Mucosa of rectum (tissue), 2 donors: ENCODE measurements around the gene LHX3.

ENCODE experiments used
- H3K27ac ChIP-seq, 2 donors: one replicate each; pipeline ENCODE4 v1.7.0; 2013; ENCODE audit warnings: inconsistent platforms in 2 of 2, low read depth in 2 of 2, low read length in 2 of 2
- H3K27me3 ChIP-seq, 2 donors: one replicate each; pipeline ENCODE4 v1.7.0; 2013; ENCODE audit warnings: low read length in 2 of 2; ENCODE audit not compliant: control insufficient read depth in 2 of 2, insufficient read depth in 2 of 2
- H3K36me3 ChIP-seq, 2 donors: one replicate each; pipeline ENCODE4 v1.7.0; 2013; ENCODE audit warnings: low read length in 2 of 2; ENCODE audit not compliant: control insufficient read depth in 2 of 2, insufficient read depth in 2 of 2
- H3K4me1 ChIP-seq, 2 donors: one replicate each; pipeline ENCODE4 v1.7.0; 2013; ENCODE audit warnings: low read length in 2 of 2, mild to moderate bottlenecking in 1 of 2; ENCODE audit not compliant: control insufficient read depth in 2 of 2, insufficient read depth in 2 of 2
- H3K4me3 ChIP-seq, 2 donors: one replicate each; pipeline ENCODE4 v1.7.0; 2013; ENCODE audit warnings: low read length in 2 of 2
- H3K9ac ChIP-seq, 2 donors: one replicate each; pipeline ENCODE4 v1.7.0; 2013; ENCODE audit warnings: low read length in 2 of 2, low read depth in 1 of 2, mild to moderate bottlenecking in 1 of 2
- H3K9me3 ChIP-seq, 2 donors: one replicate each; pipeline ENCODE4 v1.7.0; 2013; ENCODE audit warnings: low read length in 2 of 2; ENCODE audit not compliant: control insufficient read depth in 2 of 2
- donor health status: healthy.
- donor health status: Normal muscosa, but diverticular disease.

The LHX3 gene

GRCh38 chr9:136199391-136200288 is 5.3 kb downstream of the LHX3 start:
- no peaks in the 10 kb centered on the region for H3K4me1 ChIP-seq
- H3K9ac ChIP-seq = no peak overlapping the region
- no peak overlapping the region for H3K4me3 ChIP-seq
- no peaks in the 10 kb centered on the region for H3K9me3 ChIP-seq
- no peak overlapping the region for H3K27ac ChIP-seq
- peaks cover 46 to 70% of the 10 kb centered on the region in 2 donors for H3K27me3 ChIP-seq
- H3K36me3 ChIP-seq = no peaks in the 10 kb centered on the region

GRCh38 chr9:136198605-136199083 is 6.3 kb downstream of the LHX3 start:
- no peak overlapping the region for H3K4me3 ChIP-seq
- no peaks in the 10 kb centered on the region for H3K36me3 ChIP-seq
- peaks cover 42 to 60% of the 10 kb centered on the region in 2 donors for H3K27me3 ChIP-seq

GRCh38 chr9:136197930-136198604 is 6.9 kb downstream of the LHX3 start:
- Histone ChIP-seq H3K9ac (no peak overlapping the region), H3K4me3 (no peak overlapping the region), H3K27me3 (peaks cover 42 to 57% of the 10 kb centered on the region in 2 donors), H3K4me1 (no peaks in the 10 kb centered on the region), H3K36me3 (no peaks in the 10 kb centered on the region), H3K27ac (no peak overlapping the region), H3K9me3 (no peaks in the 10 kb centered on the region)

More at GRCh38 chr9:136198605-136199083, 6.3 kb downstream of the LHX3 start:
- no peak overlapping the region for H3K9ac ChIP-seq
- H3K9me3 ChIP-seq = no peaks in the 10 kb centered on the region
- no peak overlapping the region for H3K27ac ChIP-seq
- H3K4me1 ChIP-seq = no peaks in the 10 kb centered on the region

GRCh38 chr9:136197084-136197875 is 7.6 kb downstream of the LHX3 start:
- Histone ChIP-seq H3K9me3 (no peaks in the 10 kb centered on the region), H3K27ac (no peak overlapping the region), H3K4me1 (no peaks in the 10 kb centered on the region), H3K4me3 (no peak overlapping the region), H3K27me3 (peaks cover 40 to 54% of the 10 kb centered on the region in 2 donors), H3K9ac (no peak overlapping the region), H3K36me3 (no peaks in the 10 kb centered on the region)

- Histone ChIP-seq H3K27me3 (peaks cover 47 to 58% of the 10 kb centered on the region in 2 donors), H3K36me3 (no peaks in the 10 kb centered on the region), H3K4me1 (no peaks in the 10 kb centered on the region), H3K9me3 (no peaks in the 10 kb centered on the region), H3K4me3 (no peak overlapping the region), H3K27ac (no peak overlapping the region), H3K9ac (no peak overlapping the region)
These were observed 8.4 kb downstream of the LHX3 start for GRCh38 chr9:136196404-136197083.

- Histone ChIP-seq H3K4me3 (no peak overlapping the region), H3K36me3 (no peaks in the 10 kb centered on the region), H3K9me3 (no peaks in the 10 kb centered on the region), H3K27me3 (peaks cover 38 to 50% of the 10 kb centered on the region in 2 donors), H3K4me1 (no peaks in the 10 kb centered on the region), H3K27ac (no peak overlapping the region), H3K9ac (no peak overlapping the region)
These were observed 10.4 kb downstream of the LHX3 start for GRCh38 chr9:136194540-136194939.

GRCh38 chr9:136193891-136194279 is 11.0 kb downstream of the LHX3 start:
- no peaks in the 10 kb centered on the region for H3K36me3 ChIP-seq
- no peaks in the 10 kb centered on the region for H3K4me1 ChIP-seq
- H3K27ac ChIP-seq = no peak overlapping the region
- H3K27me3 ChIP-seq = peaks cover 37 to 47% of the 10 kb centered on the region in 2 donors
- no peak overlapping the region for H3K9ac ChIP-seq
- no peaks in the 10 kb centered on the region for H3K9me3 ChIP-seq
- H3K4me3 ChIP-seq = no peak overlapping the region

GRCh38 chr9:136193127-136193890 is 11.6 kb downstream of the LHX3 start:
- no peak overlapping the region for H3K4me3 ChIP-seq
- no peaks in the 10 kb centered on the region for H3K9me3 ChIP-seq
- H3K27me3 ChIP-seq = peaks cover 37 to 46% of the 10 kb centered on the region in 2 donors
- H3K36me3 ChIP-seq = no peaks in the 10 kb centered on the region
- H3K27ac ChIP-seq = no peak overlapping the region
- H3K9ac ChIP-seq = no peak overlapping the region
- no peaks in the 10 kb centered on the region for H3K4me1 ChIP-seq
